Mesodermal cell (in vitro differentiated cells): ENCODE results near the gene KRTAP10-11.
"Not testable (repeated sequence)": the region's sequence is repeated elsewhere in the genome, so short reads cannot be mapped to it uniquely, and the experiment has no call there.

Experiments
- H3K27ac ChIP-seq: 2 replicates; pipeline ENCODE4 v1.7.0; 2013; ENCODE audit warnings: mild to moderate bottlenecking, low read depth, low read length, moderate library complexity; ENCODE audit not compliant: severe bottlenecking
- H3K36me3 ChIP-seq: 2 replicates; pipeline ENCODE4 v1.7.1; 2013; ENCODE audit warnings: mild to moderate bottlenecking, low read length, moderate library complexity; ENCODE audit not compliant: control insufficient read depth, insufficient read depth
- H3K4me1 ChIP-seq: one replicate; pipeline ENCODE4 v1.7.1; 2013; ENCODE audit warnings: mild to moderate bottlenecking, low read length; ENCODE audit not compliant: insufficient read depth, control insufficient read depth, poor library complexity, severe bottlenecking
- H3K4me3 ChIP-seq: 2 replicates; pipeline ENCODE4 v1.7.0; 2013; ENCODE audit warnings: low read length, control low read depth, mild to moderate bottlenecking; ENCODE audit not compliant: insufficient read depth, poor library complexity, severe bottlenecking; ENCODE audit errors: extremely low read depth
- H3K9me3 ChIP-seq: 2 replicates; pipeline ENCODE4 v1.7.1; 2013; ENCODE audit warnings: mild to moderate bottlenecking, low read length, moderate library complexity; ENCODE audit not compliant: control insufficient read depth
- WGBS, 2 experiments: methylation state at CpG; one replicate each; pipeline ENCODE4 v1.1.5; 2013; ENCODE audit warnings: missing lambda C conversion rate in 2 of 2; ENCODE audit not compliant: insufficient coverage in 2 of 2; 5-methylcytosine and 5-hydroxymethylcytosine counted together

Gene KRTAP10-11

DNA sequence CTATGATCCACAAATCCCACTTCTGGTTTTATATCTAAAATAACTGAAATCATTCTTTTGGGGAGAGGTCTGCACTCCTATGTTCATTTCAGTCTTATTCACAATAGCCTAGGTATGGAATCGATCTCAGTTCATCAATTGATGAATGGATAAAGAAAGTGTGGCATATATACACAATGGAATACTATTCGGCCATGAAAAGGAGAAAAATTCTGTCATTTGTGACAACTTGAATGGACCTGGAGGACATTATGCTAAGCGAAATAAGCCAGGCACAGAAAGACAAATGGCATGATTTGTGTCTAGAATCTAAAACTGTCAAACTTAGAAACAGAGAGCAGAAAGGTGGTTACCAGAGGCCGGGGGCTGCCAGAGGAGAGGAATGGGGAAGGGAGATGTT lies 39.7 kb upstream of the KRTAP10-11 start:
- no peak overlapping the region for H3K4me3 ChIP-seq
- peaks cover 20% of the 10 kb centered on the region for H3K9me3 ChIP-seq
- WGBS, 2 experiments: 76 to 80% methylated on average over 2 to 3 of the region's 4 CpGs
- H3K4me1 ChIP-seq: no peaks in the 10 kb centered on the region
- H3K27ac ChIP-seq: no peak overlapping the region
- no peaks in the 10 kb centered on the region for H3K36me3 ChIP-seq

DNA sequence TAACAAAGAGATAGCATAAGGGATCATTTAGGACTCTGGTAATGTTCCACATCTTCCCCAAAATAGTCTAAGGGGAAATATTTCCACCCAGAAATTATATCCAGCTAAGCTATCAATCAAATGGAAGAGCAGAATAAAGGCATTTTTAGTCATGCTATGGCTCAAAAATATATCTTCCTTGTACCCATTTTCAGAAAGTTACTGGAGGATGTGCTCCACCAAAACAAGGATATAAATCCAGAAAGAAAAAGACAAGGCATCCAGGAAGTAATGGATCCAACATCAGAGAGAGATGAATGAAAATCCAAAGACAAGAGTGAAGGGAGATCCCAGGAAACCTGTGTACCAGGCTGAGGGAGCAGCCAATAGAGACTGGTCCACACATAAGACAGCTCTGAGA lies 37.0 kb upstream of the KRTAP10-11 start:
- no peak overlapping the region for H3K4me3 ChIP-seq
- H3K9me3 ChIP-seq: peaks cover 27% of the 10 kb centered on the region
- H3K27ac ChIP-seq: no peak overlapping the region
- H3K4me1 ChIP-seq: no peaks in the 10 kb centered on the region
- H3K36me3 ChIP-seq: no peaks in the 10 kb centered on the region

- H3K36me3 ChIP-seq, H3K4me3 ChIP-seq, H3K27ac ChIP-seq, H3K4me1 ChIP-seq: not testable (repeated sequence)
- WGBS, 2 experiments: 80 to 89% methylated on average over 7 of the region's 7 CpGs
- peaks cover 24% of the 10 kb centered on the region for H3K9me3 ChIP-seq
Measured at GRCh38 chr21:44610157-44610843, 35.9 kb upstream of the KRTAP10-11 start.

- Histone ChIP-seq H3K27ac (no peak overlapping the region), H3K36me3 (no peaks in the 10 kb centered on the region), H3K4me1 (no peaks in the 10 kb centered on the region), H3K4me3 (no peak overlapping the region), H3K9me3 (peaks cover 24% of the 10 kb centered on the region)
- 94 to 96% methylated on average over 3 to 4 of the region's 4 CpGs for WGBS, 2 experiments
Measured at GRCh38 chr21:44611551-44611950, 34.7 kb upstream of the KRTAP10-11 start.

DNA sequence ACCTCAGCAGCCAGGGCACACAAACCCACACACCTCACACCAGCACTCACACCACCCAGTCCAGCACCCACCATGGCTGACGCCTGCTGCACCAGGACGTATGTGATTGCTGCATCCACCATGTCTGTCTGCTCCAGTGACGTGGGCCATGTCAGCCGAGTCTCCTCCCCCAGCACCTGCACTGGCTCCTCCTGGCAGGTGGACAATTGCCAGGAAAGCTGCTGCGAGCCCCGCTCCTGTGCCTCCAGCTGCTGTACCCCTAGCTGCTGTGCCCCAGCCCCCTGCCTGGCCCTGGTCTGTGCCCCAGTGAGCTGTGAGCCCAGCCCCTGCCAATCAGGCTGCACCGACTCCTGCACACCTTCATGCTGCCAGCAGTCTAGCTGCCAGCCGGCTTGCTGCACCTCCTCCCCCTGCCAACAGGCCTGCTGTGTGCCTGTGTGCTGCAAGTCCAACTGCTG lies 34.2 kb upstream of the KRTAP10-11 start, which contains the start of gene KRTAP10-8:
KRTAP10-8 (plus strand) TSS at position 51 of the 458 bp plus-strand sequence; CDS start at position 73, 22 bp downstream.
- Histone ChIP-seq H3K4me1 (no peaks in the 10 kb centered on the region), H3K9me3 (peaks cover 24% of the 10 kb centered on the region), H3K36me3 (no peaks in the 10 kb centered on the region), H3K4me3 (no peak within 1 kb of the TSS), H3K27ac (no peak within 1 kb of the TSS)
- WGBS, 2 experiments: 82 to 98% methylated on average over 7 of the region's 8 CpGs

- Histone ChIP-seq H3K9me3 (peaks cover 24% of the 10 kb centered on the region), H3K27ac (no peak overlapping the region), H3K4me3 (no peak overlapping the region), H3K4me1 (no peaks in the 10 kb centered on the region), H3K36me3 (no peaks in the 10 kb centered on the region)
- 88 to 93% methylated on average over 7 to 13 of the region's 13 CpGs for WGBS, 2 experiments
Measured at GRCh38 chr21:44612669-44613229, 33.5 kb upstream of the KRTAP10-11 start.

DNA sequence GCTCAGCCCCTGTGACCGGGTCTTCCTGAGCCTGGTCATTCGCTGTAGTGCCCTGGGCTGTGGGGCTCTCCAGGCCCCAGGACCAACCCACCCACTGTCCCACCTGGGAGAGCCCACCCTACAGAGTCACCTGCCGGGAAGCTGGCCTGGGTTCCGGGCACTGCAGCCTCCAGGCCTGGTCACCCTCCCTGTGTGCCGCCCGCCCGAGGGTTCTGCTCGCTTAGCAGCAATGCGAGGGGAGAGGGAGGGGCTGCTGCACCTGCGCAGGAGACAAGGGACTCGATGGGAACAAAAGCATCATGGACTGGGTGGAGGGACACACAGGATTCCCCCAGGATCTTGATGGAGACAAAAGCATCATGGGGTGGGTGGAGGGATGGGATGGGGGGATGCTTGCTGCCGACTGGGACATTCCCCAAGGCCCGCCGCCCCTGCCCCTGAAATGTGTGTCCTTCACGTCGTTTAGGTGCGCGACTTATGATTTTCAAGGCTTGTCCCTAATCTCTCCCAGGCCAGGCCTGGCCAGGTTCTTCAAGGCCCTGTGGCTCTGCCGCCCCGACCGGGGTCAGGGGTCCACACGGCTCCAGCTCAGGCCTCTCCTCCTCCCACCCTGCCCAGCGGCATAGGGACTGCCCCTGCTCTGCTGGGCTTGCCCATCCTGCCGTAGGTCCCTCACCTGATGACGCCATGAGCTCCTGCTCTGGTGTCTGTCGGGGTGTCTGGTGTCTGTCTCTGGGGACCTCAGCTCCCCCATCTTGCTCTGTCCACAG lies 32.6 kb upstream of the KRTAP10-11 start:
- Histone ChIP-seq H3K27ac (no peak overlapping the region), H3K9me3 (peaks cover 24% of the 10 kb centered on the region), H3K36me3 (no peaks in the 10 kb centered on the region), H3K4me3 (no peak overlapping the region), H3K4me1 (no peaks in the 10 kb centered on the region)
- WGBS, 2 experiments: 89 to 93% methylated on average over 21 to 22 of the region's 26 CpGs

GRCh38 chr21:44614161-44614631 lies 32.0 kb upstream of the KRTAP10-11 start:
- H3K27ac ChIP-seq: no peak overlapping the region
- no peak overlapping the region for H3K4me3 ChIP-seq
- WGBS, 2 experiments: 91 to 92% methylated on average over 9 to 14 of the region's 20 CpGs
- H3K36me3 ChIP-seq: no peaks in the 10 kb centered on the region
- peaks cover 20% of the 10 kb centered on the region for H3K9me3 ChIP-seq
- no peaks in the 10 kb centered on the region for H3K4me1 ChIP-seq

DNA sequence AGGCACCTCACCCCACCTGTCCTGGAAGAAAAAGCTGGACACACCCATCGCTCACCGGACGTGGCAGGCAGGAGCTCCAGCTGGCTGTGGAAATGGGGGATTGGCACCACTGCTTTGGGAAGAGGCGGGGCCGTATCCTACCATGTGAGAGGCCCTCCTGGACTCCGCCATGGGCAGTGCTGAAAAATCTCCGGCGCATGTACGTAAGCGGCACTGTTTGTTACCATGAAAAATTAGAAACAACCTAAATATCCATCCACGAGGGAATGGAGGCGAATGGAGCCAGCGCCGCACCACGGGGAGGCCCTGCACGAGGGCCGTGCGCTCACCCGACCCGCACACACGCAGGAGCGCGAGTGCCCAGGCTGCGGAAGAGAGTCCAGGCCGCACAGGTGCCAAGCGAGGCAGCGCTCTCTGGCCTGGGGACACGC lies 31.2 kb upstream of the KRTAP10-11 start:
- 94 to 95% methylated on average over 24 to 28 of the region's 28 CpGs for WGBS, 2 experiments
- H3K27ac ChIP-seq: no peak overlapping the region
- no peaks in the 10 kb centered on the region for H3K36me3 ChIP-seq

GRCh38 chr21:44615466-44615865 lies 30.7 kb upstream of the KRTAP10-11 start:
- Histone ChIP-seq H3K27ac (no peak overlapping the region), H3K4me3 (no peak overlapping the region), H3K4me1 (no peaks in the 10 kb centered on the region), H3K9me3 (peaks cover 24% of the 10 kb centered on the region), H3K36me3 (no peaks in the 10 kb centered on the region)
- WGBS, 2 experiments: 93 to 94% methylated on average over 2 to 3 of the region's 8 CpGs

More for the DNA sequence above, 31.2 kb upstream of the KRTAP10-11 start:
- Histone ChIP-seq H3K9me3 (peaks cover 25% of the 10 kb centered on the region), H3K4me1 (no peaks in the 10 kb centered on the region), H3K4me3 (no peak overlapping the region)
